T-helper 2 cell treated with Interferon-gamma antibody and Interleukin-4, amounts not matched to agents 100 ng/mL and 5 ng/mL, for 36 hours (primary cell): ENCODE measurements around the gene ITGB4. TPM values are rescaled to one million over a fixed set of nuclear protein-coding genes. Genes with fewer than 3 reads are reported as not detected.

Source experiments
- intact Hi-C: fragments of 100-400 bp; cut with micrococcal nuclease; formaldehyde crosslinking; loops from one replicate; pipeline ENCODE4 v1.15.1; 2023
- total RNA-seq: library from RNA; stranded (reverse); gene quantifications from 2 replicates; pipeline ENCODE4 v1.2.3, GENCODE V29; 2022

The ITGB4 gene
- total RNA-seq: 0.30 and 1.7 TPM in 2 replicates

GRCh38 chr17:75720656-75721462 is at the start of gene ITGB4:
Gene ITGB4 (plus strand): TSS chr17:75721459. CDS start chr17:75724704, 3,245 bp downstream.
- intact Hi-C loops: no loop called here

DNA sequence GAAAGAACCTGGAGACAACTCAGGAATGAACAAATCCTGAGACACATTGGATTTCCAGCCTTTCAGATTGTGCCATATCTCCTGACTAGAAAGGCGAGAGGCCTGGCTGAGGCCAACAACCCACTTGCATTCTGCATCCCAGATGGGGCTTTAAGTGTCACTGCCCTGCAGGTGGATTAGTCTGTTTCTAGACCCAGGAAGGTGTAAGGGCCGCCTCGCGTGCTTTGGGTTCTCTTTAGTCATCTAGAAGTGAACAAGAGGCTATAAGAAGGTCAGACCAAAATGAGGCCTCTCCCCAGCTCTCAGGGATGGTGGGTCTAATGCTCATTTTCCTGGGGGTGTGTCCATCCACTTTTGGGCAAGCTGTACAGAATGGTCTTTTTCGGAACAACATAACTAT is 49.2 kb upstream of the ITGB4 start:
- intact Hi-C loops: no loop called here

GRCh38 chr17:75673487-75673886 is 47.8 kb upstream of the ITGB4 start:
- intact Hi-C loops: no loop called here

GRCh38 chr17:75676461-75676860 is 44.8 kb upstream of the ITGB4 start:
- intact Hi-C loops: no loop called here

DNA sequence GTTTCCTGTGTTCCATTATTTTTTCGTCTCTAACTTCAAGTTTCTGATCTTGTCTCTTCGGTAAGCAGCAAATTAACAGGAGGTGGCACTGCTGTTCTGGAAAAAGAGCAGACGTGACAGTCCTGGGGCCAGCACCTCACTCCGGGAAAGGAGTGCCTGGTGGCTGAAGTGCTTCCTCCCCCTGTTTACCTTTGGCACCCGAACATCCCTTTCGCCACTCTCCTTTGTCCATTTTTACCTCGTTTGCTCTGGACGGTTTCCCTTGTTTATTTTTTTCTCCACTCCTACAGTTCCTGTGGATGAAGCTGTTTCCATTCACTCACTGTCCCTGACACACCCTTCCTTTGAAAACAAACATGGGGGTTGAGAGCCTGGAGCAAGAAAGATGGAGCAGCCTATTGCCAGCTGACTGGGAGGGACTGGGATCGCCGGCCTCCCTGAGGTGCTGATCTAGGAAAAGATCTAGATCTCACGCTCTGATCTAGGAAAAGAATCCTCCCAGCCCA is 41.5 kb upstream of the ITGB4 start:
- intact Hi-C loops: no loop called here

- intact Hi-C loops: no loop called here
These were observed 40.8 kb upstream of the ITGB4 start for GRCh38 chr17:75680431-75680830.

GRCh38 chr17:75681289-75681688 is 40.0 kb upstream of the ITGB4 start:
- intact Hi-C loops: no loop called here

GRCh38 chr17:75683583-75683982 is 37.7 kb upstream of the ITGB4 start:
- intact Hi-C loops: no loop called here

DNA sequence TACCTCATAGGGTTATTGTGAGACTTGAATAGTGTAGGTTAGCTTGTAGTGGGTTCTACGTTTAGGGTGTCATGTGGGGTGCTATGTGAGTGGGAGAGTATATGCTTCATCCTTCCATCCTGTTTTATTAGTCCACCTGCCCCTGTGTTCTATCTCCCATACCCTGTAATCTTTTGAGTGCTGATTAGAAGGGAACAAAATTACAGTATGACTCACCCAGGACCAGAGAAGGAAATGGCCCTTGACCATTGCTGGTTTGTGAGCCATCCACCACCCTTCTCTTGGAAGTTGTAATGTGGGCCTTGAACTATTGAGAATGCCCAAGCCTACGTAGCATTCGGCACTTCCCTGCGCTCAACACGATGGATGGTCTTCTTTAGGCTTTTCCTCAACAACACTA is 37.0 kb upstream of the ITGB4 start:
- intact Hi-C loops: no loop called here

DNA sequence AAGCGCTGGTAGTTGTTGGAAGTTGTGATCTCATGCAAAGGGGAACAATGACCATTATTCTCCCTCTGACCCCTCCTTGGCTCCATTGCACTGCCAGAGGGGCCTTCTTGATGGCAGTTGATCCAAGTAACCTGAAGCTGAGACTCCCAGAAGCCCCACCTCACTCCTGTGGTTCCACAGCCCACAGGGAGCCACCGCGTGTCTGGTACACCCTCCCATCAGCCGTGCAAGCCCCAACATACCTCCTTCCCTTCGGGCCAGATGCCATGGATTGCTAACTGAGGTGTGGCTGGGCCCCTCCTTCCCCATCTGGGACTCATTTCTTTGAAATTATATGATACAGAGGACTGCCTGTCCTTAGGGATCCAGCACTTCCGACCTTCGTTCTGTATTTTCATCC is 36.3 kb upstream of the ITGB4 start:
- intact Hi-C loops: no loop called here

GRCh38 chr17:75685499-75685898 is 35.8 kb upstream of the ITGB4 start:
- intact Hi-C loops: no loop called here

GRCh38 chr17:75688209-75688825 is 32.9 kb upstream of the ITGB4 start:
- intact Hi-C loops: no loop called here

- intact Hi-C loops: loop anchor here (1.0 kb wide), 1 partner anchor 61 kb away; no protein-coding TSS in a partner anchor
These were observed 31.8 kb upstream of the ITGB4 start for GRCh38 chr17:75689441-75689873.

DNA sequence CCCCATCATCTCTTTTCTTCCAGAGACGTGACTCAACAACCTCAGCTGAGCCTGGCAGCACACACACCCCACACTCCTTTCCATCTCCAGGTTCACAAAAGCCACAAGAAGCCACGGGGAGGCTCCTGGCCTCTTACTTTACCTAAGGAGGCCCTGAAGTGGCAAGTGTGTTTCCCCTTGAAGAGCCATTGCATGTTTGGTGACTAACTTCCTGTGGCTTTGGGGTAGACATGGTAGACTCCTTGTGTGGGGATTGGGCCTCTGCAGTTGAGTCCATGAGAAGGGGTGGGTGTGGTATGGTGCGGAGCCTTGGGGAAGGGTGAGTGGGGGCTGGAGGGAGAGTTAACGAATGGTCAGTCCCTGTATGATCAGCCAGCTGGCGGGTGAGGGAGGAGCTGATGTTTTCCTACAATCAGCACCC is 29.9 kb upstream of the ITGB4 start:
- intact Hi-C loops: no loop called here

DNA sequence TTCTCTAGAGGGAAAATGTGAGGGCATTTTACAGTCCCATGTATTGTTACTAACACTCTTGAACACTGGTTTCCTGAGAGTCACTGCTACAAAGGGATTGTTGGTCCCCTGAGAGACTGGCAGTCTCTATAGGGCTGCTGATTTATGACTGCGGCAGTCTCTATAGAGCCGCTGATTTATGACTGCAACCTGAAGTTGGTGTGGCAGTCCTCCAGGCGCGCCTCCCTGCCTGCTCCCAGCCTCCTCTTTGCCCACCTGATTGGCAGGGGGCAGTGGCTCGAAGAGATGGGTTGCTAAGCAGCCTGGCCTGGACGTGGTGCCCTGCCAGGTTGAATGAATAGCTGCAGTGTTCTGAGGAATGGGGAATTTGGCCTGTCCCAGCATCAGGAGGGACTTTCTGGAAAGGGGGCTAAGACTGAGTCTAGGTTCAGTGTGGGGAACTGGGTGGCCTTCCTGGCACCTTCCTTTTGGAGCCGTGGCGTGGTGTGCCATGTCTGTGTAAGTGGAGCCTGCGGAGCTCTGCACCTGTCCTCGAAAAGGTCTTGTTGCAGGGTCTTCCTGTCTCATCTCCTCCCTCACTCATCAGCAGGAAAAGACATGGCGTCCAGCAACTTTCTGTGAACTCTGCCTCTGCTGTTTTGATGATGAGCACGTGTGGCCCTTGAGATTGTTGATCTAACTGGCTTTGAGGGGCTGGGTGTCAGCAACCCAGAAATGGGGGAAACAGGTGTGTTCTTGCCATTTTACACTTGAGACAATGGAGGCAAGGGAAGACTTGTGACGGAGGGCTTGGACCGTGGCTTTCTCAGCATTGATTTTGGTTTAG is 29.2 kb upstream of the ITGB4 start:
- intact Hi-C loops: no loop called here

DNA sequence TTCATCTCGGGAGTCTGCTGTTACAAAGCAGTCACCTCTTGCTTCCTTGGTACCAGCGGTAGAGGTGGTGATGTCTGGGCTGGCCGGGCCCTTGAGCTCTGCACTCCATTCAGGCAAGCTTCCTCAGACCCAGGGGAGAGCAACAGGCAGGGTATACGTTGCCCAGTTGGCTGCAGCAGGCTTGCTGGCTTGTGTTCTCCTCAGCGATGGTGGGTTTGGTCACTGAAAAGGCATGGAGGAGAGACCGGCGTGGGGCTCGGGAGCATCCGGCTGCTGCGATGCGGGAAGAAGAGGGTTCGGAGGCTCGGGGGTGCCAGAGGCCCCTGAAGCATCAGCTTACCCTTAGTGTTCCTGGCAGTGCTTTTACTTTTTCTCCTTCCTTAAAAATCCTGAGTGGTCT is 28.3 kb upstream of the ITGB4 start:
- intact Hi-C loops: no loop called here

DNA sequence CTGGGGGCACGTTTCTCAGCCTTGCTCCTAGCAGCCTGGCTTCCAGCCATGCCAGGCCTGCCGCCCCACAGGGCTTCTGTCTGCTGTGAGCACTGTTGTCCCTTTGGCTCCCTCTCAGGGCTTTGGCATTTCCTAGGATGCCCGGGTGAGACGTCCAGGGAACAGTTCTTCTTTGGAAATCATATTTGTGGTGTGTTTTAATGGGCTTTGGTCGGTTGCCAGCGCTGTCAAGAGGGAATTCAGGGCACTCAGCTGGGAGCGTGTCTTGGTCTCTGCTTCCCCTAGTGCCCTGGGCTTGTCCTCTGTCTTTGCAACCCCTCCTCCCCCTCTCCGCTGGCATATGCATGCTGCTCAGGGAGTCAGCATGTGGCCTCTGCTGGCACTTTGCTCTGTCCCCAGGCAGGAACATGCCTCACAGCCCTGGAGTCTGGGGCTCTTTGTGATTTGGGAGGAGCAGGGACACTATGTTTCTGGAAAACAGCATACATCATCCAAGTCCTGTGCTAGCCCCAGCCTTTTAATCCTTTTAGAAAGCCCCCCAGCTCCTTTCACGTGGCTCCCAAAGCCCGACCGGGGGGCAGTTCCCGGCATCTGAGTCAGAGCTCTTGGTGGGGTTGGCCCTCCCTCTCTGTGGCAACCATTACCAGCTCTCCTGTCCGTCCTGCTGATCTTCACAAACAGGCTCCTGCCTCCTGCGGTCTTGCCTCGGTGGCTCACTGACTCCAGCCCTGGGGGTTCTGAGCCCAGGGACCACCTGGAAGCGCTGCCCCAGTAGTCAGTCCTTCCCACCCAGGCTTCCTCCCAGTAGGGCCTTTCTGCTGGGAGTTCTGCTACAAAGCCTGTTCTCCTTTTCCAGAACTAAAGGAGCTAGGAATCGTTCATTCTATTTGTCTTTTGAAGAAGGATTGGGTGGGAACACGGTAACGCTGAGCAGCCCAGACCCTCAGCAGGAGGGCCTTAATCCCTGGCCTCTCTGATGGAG is 27.5 kb upstream of the ITGB4 start:
- intact Hi-C loops: no loop called here

GRCh38 chr17:75694536-75694935 is 26.7 kb upstream of the ITGB4 start:
- intact Hi-C loops: no loop called here

GRCh38 chr17:75695141-75695829 is 26.0 kb upstream of the ITGB4 start:
- intact Hi-C loops: no loop called here

- intact Hi-C loops: no loop called here
These were observed 25.4 kb upstream of the ITGB4 start for GRCh38 chr17:75695830-75696271.
